ENCODE measurements around the gene CELF1.

- TF ChIP-seq CTCF (IDR thresholded peaks at IDR 0.05) (no peak), POLR2A (IDR thresholded peaks at IDR 0.05) (no peak)
These were observed 28.5 kb downstream of the CELF1 start for GRCh38 chr11:47524291-47524874.

Measured in thyroid gland (tissue), 4 donors.